ENCODE measurements around the gene CABLES1. TPM values are rescaled to one million over a fixed set of nuclear protein-coding genes. Genes with fewer than 3 reads are reported as not detected.

CABLES1 gene
- total and polyA plus RNA-seq, 3 experiments from 2014 or later = 0.30 to 8.9 (median 8.0) TPM

- H3K9me3 ChIP-seq (ENCODE audit: low read length) = no peaks in the 10 kb centered on the region
- Mint-ChIP-seq H3K27me3 (peaks cover 6 to 14% of the 10 kb centered on the region in 2 donors), H3K27ac (peak overlapping the region in 1 of 8 donors; percentile 2), H3K9me3 (no peaks in the 10 kb centered on the region), H3K36me3 (no peaks in the 10 kb centered on the region), H3K4me1 (peaks cover 5% of the 10 kb centered on the region in 3 donors), H3K4me3 (no peak overlapping the region)
- POLR2A ChIA-PET = no interaction called here
- H3K27ac ChIP-seq (ENCODE audit: low read depth, low read length) = no peak overlapping the region
- CTCF ChIA-PET = no interaction called here
- H3K4me3 ChIP-seq (ENCODE audit: low read length) = no peak overlapping the region
- H3K27me3 ChIP-seq (ENCODE audit: insufficient read depth, low read length, poor library complexity, severe bottlenecking) = no peaks in the 10 kb centered on the region
- no peaks in the 10 kb centered on the region for H3K4me1 ChIP-seq (ENCODE audit: insufficient read depth, low read length)
- no peaks in the 10 kb centered on the region for H3K36me3 ChIP-seq (ENCODE audit: insufficient read depth, low read length)
- no peak for DNase-seq
These were observed 58.5 kb downstream of the CABLES1 start for GRCh38 chr18:23193742-23194141.

GRCh38 chr18:23194155-23194996 lies 59.1 kb downstream of the CABLES1 start:
- H3K4me1 ChIP-seq (ENCODE audit: insufficient read depth, low read length) = no peaks in the 10 kb centered on the region
- H3K36me3 ChIP-seq (ENCODE audit: insufficient read depth, low read length) = no peaks in the 10 kb centered on the region
- no peaks in the 10 kb centered on the region for H3K9me3 ChIP-seq (ENCODE audit: low read length)
- Mint-ChIP-seq H3K9me3 (no peaks in the 10 kb centered on the region), H3K27me3 (peaks cover 6 to 14% of the 10 kb centered on the region in 2 donors), H3K36me3 (no peaks in the 10 kb centered on the region), H3K27ac (peak overlapping the region in 1 of 8 donors; percentile 2), H3K4me3 (no peak overlapping the region), H3K4me1 (peaks cover 5% of the 10 kb centered on the region in 3 donors)
- POLR2A ChIA-PET = no interaction called here
- H3K4me3 ChIP-seq (ENCODE audit: low read length) = no peak overlapping the region
- no peaks in the 10 kb centered on the region for H3K27me3 ChIP-seq (ENCODE audit: insufficient read depth, low read length, poor library complexity, severe bottlenecking)
- CTCF ChIA-PET = no interaction called here
- no peak for DNase-seq
- H3K27ac ChIP-seq (ENCODE audit: low read depth, low read length) = no peak overlapping the region

- H3K27ac Mint-ChIP-seq = no peak overlapping the region
- no peaks in the 10 kb centered on the region for H3K36me3 Mint-ChIP-seq
- no peak overlapping the region for H3K4me3 ChIP-seq (ENCODE audit: low read length)
- no peaks in the 10 kb centered on the region for H3K4me1 ChIP-seq (ENCODE audit: insufficient read depth, low read length)
- no peaks in the 10 kb centered on the region for H3K9me3 ChIP-seq (ENCODE audit: low read length)
- H3K4me3 Mint-ChIP-seq = no peak overlapping the region
- no peak for DNase-seq
- H3K4me1 Mint-ChIP-seq = peaks cover 5% of the 10 kb centered on the region in 3 donors
- H3K27ac ChIP-seq (ENCODE audit: low read depth, low read length) = no peak overlapping the region
- no peaks in the 10 kb centered on the region for H3K9me3 Mint-ChIP-seq
- ChIA-PET CTCF (no interaction called here), POLR2A (no interaction called here)
- H3K36me3 ChIP-seq (ENCODE audit: insufficient read depth, low read length) = no peaks in the 10 kb centered on the region
- H3K27me3 Mint-ChIP-seq = peaks cover 6 to 14% of the 10 kb centered on the region in 2 donors
- no peaks in the 10 kb centered on the region for H3K27me3 ChIP-seq (ENCODE audit: insufficient read depth, low read length, poor library complexity, severe bottlenecking)
These were observed 60.0 kb downstream of the CABLES1 start for GRCh38 chr18:23194997-23195957.

GRCh38 chr18:23196119-23197007 lies 61.1 kb downstream of the CABLES1 start:
- H3K36me3 Mint-ChIP-seq = no peaks in the 10 kb centered on the region
- H3K27ac ChIP-seq (ENCODE audit: low read depth, low read length) = no peak overlapping the region
- no peak overlapping the region for H3K27ac Mint-ChIP-seq
- POLR2A ChIA-PET = no interaction called here
- H3K4me1 Mint-ChIP-seq = peaks cover 5% of the 10 kb centered on the region in 3 donors
- no peak for DNase-seq
- no peak overlapping the region for H3K4me3 Mint-ChIP-seq
- no peaks in the 10 kb centered on the region for H3K9me3 Mint-ChIP-seq
- no peaks in the 10 kb centered on the region for H3K9me3 ChIP-seq (ENCODE audit: low read length)
- CTCF ChIA-PET = no interaction called here
- H3K27me3 Mint-ChIP-seq = peaks cover 9 to 14% of the 10 kb centered on the region in 2 donors
- no peaks in the 10 kb centered on the region for H3K36me3 ChIP-seq (ENCODE audit: insufficient read depth, low read length)
- no peaks in the 10 kb centered on the region for H3K27me3 ChIP-seq (ENCODE audit: insufficient read depth, low read length, poor library complexity, severe bottlenecking)
- H3K4me1 ChIP-seq (ENCODE audit: insufficient read depth, low read length) = no peaks in the 10 kb centered on the region
- H3K4me3 ChIP-seq (ENCODE audit: low read length) = no peak overlapping the region

- CTCF ChIA-PET = no interaction called here
These were observed 63.0 kb downstream of the CABLES1 start for GRCh38 chr18:23198217-23198845.

GRCh38 chr18:23200756-23201155 lies 65.5 kb downstream of the CABLES1 start:
- H3K27ac Mint-ChIP-seq = no peak overlapping the region
- ChIA-PET POLR2A (no interaction called here), CTCF (no interaction called here)
- no peaks in the 10 kb centered on the region for H3K4me1 ChIP-seq (ENCODE audit: insufficient read depth, low read length)
- H3K4me1 Mint-ChIP-seq = peaks cover 0 to 4% (median 4%) of the 10 kb centered on the region in 3 donors
- DNase-seq = no peak
- no peak overlapping the region for H3K4me3 ChIP-seq (ENCODE audit: low read length)
- H3K27me3 ChIP-seq (ENCODE audit: insufficient read depth, low read length, poor library complexity, severe bottlenecking) = no peaks in the 10 kb centered on the region
- no peak overlapping the region for H3K27ac ChIP-seq (ENCODE audit: low read depth, low read length)
- no peaks in the 10 kb centered on the region for H3K9me3 ChIP-seq (ENCODE audit: low read length)
- H3K27me3 Mint-ChIP-seq = peaks cover 11 to 25% of the 10 kb centered on the region in 2 donors
- H3K4me3 Mint-ChIP-seq = no peak overlapping the region
- H3K36me3 Mint-ChIP-seq = no peaks in the 10 kb centered on the region
- no peaks in the 10 kb centered on the region for H3K36me3 ChIP-seq (ENCODE audit: insufficient read depth, low read length)
- no peaks in the 10 kb centered on the region for H3K9me3 Mint-ChIP-seq

More at GRCh38 chr18:23198217-23198845, 63.0 kb downstream of the CABLES1 start:
- Mint-ChIP-seq H3K36me3 (no peaks in the 10 kb centered on the region), H3K4me3 (no peak overlapping the region), H3K4me1 (peaks cover 0 to 4% (median 4%) of the 10 kb centered on the region in 3 donors), H3K9me3 (no peaks in the 10 kb centered on the region), H3K27me3 (peaks cover 11 to 26% of the 10 kb centered on the region in 2 donors), H3K27ac (no peak overlapping the region)
- H3K4me3 ChIP-seq (ENCODE audit: low read length) = no peak overlapping the region
- no peaks in the 10 kb centered on the region for H3K4me1 ChIP-seq (ENCODE audit: insufficient read depth, low read length)
- DNase-seq = no peak
- H3K27ac ChIP-seq (ENCODE audit: low read depth, low read length) = no peak overlapping the region
- H3K27me3 ChIP-seq (ENCODE audit: insufficient read depth, low read length, poor library complexity, severe bottlenecking) = no peaks in the 10 kb centered on the region
- POLR2A ChIA-PET = no interaction called here
- H3K9me3 ChIP-seq (ENCODE audit: low read length) = no peaks in the 10 kb centered on the region
- no peaks in the 10 kb centered on the region for H3K36me3 ChIP-seq (ENCODE audit: insufficient read depth, low read length)

GRCh38 chr18:23201741-23202140 lies 66.5 kb downstream of the CABLES1 start:
- Histone ChIP-seq H3K4me3 (ENCODE audit: low read length) (no peak overlapping the region), H3K27me3 (ENCODE audit: insufficient read depth, low read length, poor library complexity, severe bottlenecking) (no peaks in the 10 kb centered on the region), H3K4me1 (ENCODE audit: insufficient read depth, low read length) (no peaks in the 10 kb centered on the region), H3K9me3 (ENCODE audit: low read length) (no peaks in the 10 kb centered on the region), H3K27ac (ENCODE audit: low read depth, low read length) (no peak overlapping the region), H3K36me3 (ENCODE audit: insufficient read depth, low read length) (no peaks in the 10 kb centered on the region)
- no peaks in the 10 kb centered on the region for H3K9me3 Mint-ChIP-seq
- H3K4me1 Mint-ChIP-seq = peaks cover 0 to 4% (median 4%) of the 10 kb centered on the region in 3 donors
- peak in 1 of 5 donors; percentile 13 for DNase-seq
- H3K27ac Mint-ChIP-seq = no peak overlapping the region
- H3K4me3 Mint-ChIP-seq = no peak overlapping the region
- no peaks in the 10 kb centered on the region for H3K36me3 Mint-ChIP-seq
- peaks cover 15 to 21% of the 10 kb centered on the region in 2 donors for H3K27me3 Mint-ChIP-seq
- CTCF ChIA-PET = no interaction called here
- POLR2A ChIA-PET = no interaction called here

Data from CD8-positive, alpha-beta memory T cell (primary cell).